MM.1S (cell line): ENCODE results near the gene RBL1.

Experiments
- DNase-seq: peaks from one replicate; pipeline ENCODE4 v3.0.0-alpha.2; 2015
- H2AFZ ChIP-seq: fragments of 300-600 bp; sonication (generic); 2 replicates; pipeline ENCODE4 v1.6.0; 2016; ENCODE audit warnings: antibody characterized with exemption, low read length
- H3F3A ChIP-seq: fragments of 300-600 bp; sonication (generic); 2 replicates; pipeline ENCODE4 v1.6.1; 2016; ENCODE audit warnings: mild to moderate bottlenecking, antibody characterized with exemption, low read length, moderate library complexity, mixed read lengths; ENCODE audit not compliant: insufficient read depth
- H3K27ac ChIP-seq: fragments of 300-600 bp; sonication (generic); 2 replicates; pipeline ENCODE4 v1.5.1; 2016; ENCODE audit warnings: mild to moderate bottlenecking, low read length
- H3K27me3 ChIP-seq: fragments of 300-600 bp; sonication (generic); replicated peaks from 2 replicates; pipeline ENCODE4 v1.6.0; 2016; ENCODE audit warnings: low read length; ENCODE audit not compliant: insufficient read depth
- H3K36me3 ChIP-seq: fragments of 300-600 bp; sonication (generic); replicated peaks from 2 replicates; pipeline ENCODE4 v1.6.1; 2016; ENCODE audit warnings: mild to moderate bottlenecking, low read length, mixed read lengths; ENCODE audit not compliant: insufficient read depth
- H3K4me1 ChIP-seq: fragments of 300-600 bp; sonication (generic); 2 replicates; pipeline ENCODE4 v1.6.1; 2016; ENCODE audit warnings: low read length, mixed read lengths
- H3K4me2 ChIP-seq: fragments of 300-600 bp; sonication (generic); 2 replicates; pipeline ENCODE4 v1.6.0; 2016; ENCODE audit warnings: low read depth, low read length
- H3K4me3 ChIP-seq: fragments of 300-600 bp; sonication (generic); 2 replicates; pipeline ENCODE4 v1.5.1; 2016; ENCODE audit warnings: low read length, mixed read lengths
- H3K79me2 ChIP-seq: fragments of 300-600 bp; sonication (generic); 2 replicates; pipeline ENCODE4 v1.6.1; 2016; ENCODE audit warnings: mixed run types, low read length, mixed read lengths
- H3K9ac ChIP-seq: fragments of 300-600 bp; sonication (generic); 2 replicates; pipeline ENCODE4 v1.6.1; 2016; ENCODE audit warnings: low read length, mixed read lengths
- H3K9me2 ChIP-seq: fragments of 300-600 bp; sonication (generic); replicated peaks from 2 replicates; pipeline ENCODE4 v1.6.1; 2016; ENCODE audit warnings: mild to moderate bottlenecking, low read length, mixed read lengths; ENCODE audit not compliant: insufficient read depth
- H3K9me3 ChIP-seq: fragments of 300-600 bp; sonication (generic); replicated peaks from 2 replicates; pipeline ENCODE4 v1.6.1; 2016; ENCODE audit warnings: mild to moderate bottlenecking, low read length, mixed read lengths; ENCODE audit not compliant: insufficient read depth
- H4K20me1 ChIP-seq: fragments of 300-600 bp; sonication (generic); 2 replicates; pipeline ENCODE4 v1.6.1; 2016; ENCODE audit warnings: mild to moderate bottlenecking, low read length, moderate library complexity, mixed read lengths; ENCODE audit not compliant: insufficient read depth
- CTCF ChIP-seq: fragments of 300-600 bp; sonication (generic); IDR thresholded peaks from 2 replicates; pipeline ENCODE4 v1.5.1; 2016; ENCODE audit warnings: antibody characterized with exemption, low read length, mixed read lengths
- EZH2 ChIP-seq: fragments of 300-600 bp; sonication (generic); optimal IDR thresholded peaks from 2 replicates; pipeline ENCODE3; 2017; ENCODE audit warnings: low read depth, mild to moderate bottlenecking, antibody characterized with exemption, low read length, mixed read lengths
- EZH2phosphoT487 ChIP-seq: fragments of 300-600 bp; sonication (generic); IDR thresholded peaks from 2 replicates; pipeline ENCODE4 v1.6.1; 2018; ENCODE audit warnings: antibody characterized with exemption, low read length

Gene RBL1

GRCh38 chr20:36957875-36958667, 137.7 kb downstream of the RBL1 start:
- H2AFZ ChIP-seq: no peak overlapping the region
- no peak for TF ChIP-seq CTCF
- no peak for DNase-seq
- H3K4me1 ChIP-seq: peaks cover 12% of the 10 kb centered on the region
- H3K4me3 ChIP-seq: no peak overlapping the region
- H3K4me2 ChIP-seq: no peak overlapping the region
- H3K9me3 ChIP-seq: no peaks in the 10 kb centered on the region
- no peak overlapping the region for H3K27ac ChIP-seq
- no peaks in the 10 kb centered on the region for H3K9me2 ChIP-seq
- H3K36me3 ChIP-seq: no peaks in the 10 kb centered on the region
- H3K9ac ChIP-seq: no peak overlapping the region
- no peaks in the 10 kb centered on the region; the same call in 1 of the 2 replicates for H3F3A ChIP-seq
- no peaks in the 10 kb centered on the region for H3K79me2 ChIP-seq
- no peaks in the 10 kb centered on the region for H4K20me1 ChIP-seq
- H3K27me3 ChIP-seq: no peaks in the 10 kb centered on the region

GRCh38 chr20:36956674-36957073, 139.1 kb downstream of the RBL1 start:
- Histone ChIP-seq H3K79me2 (no peaks in the 10 kb centered on the region), H3K4me2 (no peak overlapping the region), H3K27ac (no peak overlapping the region), H3K9me3 (no peaks in the 10 kb centered on the region), H3K27me3 (no peaks in the 10 kb centered on the region), H3K36me3 (no peaks in the 10 kb centered on the region), H4K20me1 (no peaks in the 10 kb centered on the region), H2AFZ (no peak overlapping the region), H3K4me3 (no peak overlapping the region), H3K9ac (no peak overlapping the region), H3F3A (no peaks in the 10 kb centered on the region; the same call in 1 of the 2 replicates), H3K4me1 (peaks cover 16% of the 10 kb centered on the region), H3K9me2 (no peaks in the 10 kb centered on the region)
- no peak for DNase-seq
- no peak for TF ChIP-seq CTCF
- TF ChIP-seq EZH2: no peak
- no peak for TF ChIP-seq EZH2phosphoT487

GRCh38 chr20:36956016-36956415, 139.8 kb downstream of the RBL1 start:
- Histone ChIP-seq H3K4me1 (peaks cover 16% of the 10 kb centered on the region), H3K4me3 (no peak overlapping the region), H3K27me3 (no peaks in the 10 kb centered on the region), H4K20me1 (no peaks in the 10 kb centered on the region), H3K9me2 (no peaks in the 10 kb centered on the region), H3K36me3 (no peaks in the 10 kb centered on the region), H3K27ac (no peak overlapping the region), H3F3A (peaks cover 4% of the 10 kb centered on the region; the same call in 1 of the 2 replicates), H3K9ac (no peak overlapping the region), H2AFZ (no peak overlapping the region), H3K4me2 (no peak overlapping the region), H3K9me3 (no peaks in the 10 kb centered on the region), H3K79me2 (peaks cover 4% of the 10 kb centered on the region)
- TF ChIP-seq EZH2phosphoT487 (no peak), CTCF (no peak), EZH2 (no peak)
- no peak for DNase-seq
